Transverse colon (tissue), 4 donors: Measurements from ENCODE around the gene PHF21B. TPM values are rescaled to one million over a fixed set of nuclear protein-coding genes. Genes with fewer than 3 reads are reported as not detected.

Experiments used
- DNase-seq: peaks from one replicate; pipeline ENCODE4 v3.0.0-alpha.2; 2019
- H3K27ac ChIP-seq, 4 donors: fragments of 200-600 bp; sonication (generic); 2 replicates each; pipeline ENCODE4 v1.5.1; 2016 to 2018; ENCODE audit warnings: inconsistent platforms in 4 of 4
- H3K27me3 ChIP-seq: fragments of 200-600 bp; sonication (generic); 2 replicates; pipeline ENCODE4 v1.5.1; 2017; ENCODE audit warnings: inconsistent platforms
- H3K36me3 ChIP-seq, 4 donors: fragments of 200-600 bp; sonication (generic); 2 replicates each; pipeline ENCODE4 v1.5.1; 2017 to 2019; ENCODE audit warnings: inconsistent platforms in 4 of 4
- H3K4me1 ChIP-seq, 4 donors: fragments of 200-600 bp; sonication (generic); 2 replicates each; pipeline ENCODE4 v1.5.1; 2017 to 2020; ENCODE audit warnings: inconsistent platforms in 4 of 4
- H3K4me3 ChIP-seq, 4 donors: fragments of 200-600 bp; sonication (generic); 1 replicate in 1 of 4; 2 replicates in 3 of 4; pipeline versions ENCODE4 v1.5.1 to v1.6.1; 2017 to 2019; ENCODE audit warnings: inconsistent platforms in 4 of 4
- H3K9me3 ChIP-seq, 2 donors: fragments of 200-600 bp; sonication (generic); 2 replicates each; pipeline ENCODE4 v1.5.1; 2017 to 2019; ENCODE audit warnings: inconsistent platforms in 2 of 2
- CTCF ChIP-seq, 5 experiments: fragments of 200-600 bp in 3 of 5; fragments of 450-650 bp in 2 of 5; sonication (generic) in 3 of 5; IDR thresholded peaks; 1 replicate in 2 of 5; 2 replicates in 3 of 5; pipeline ENCODE4 v1.5.1; 2016 to 2017; ENCODE audit warnings: antibody characterized with exemption in 5 of 5, inconsistent platforms in 3 of 5, mild to moderate bottlenecking in 2 of 5, moderate library complexity in 1 of 5
- EP300 ChIP-seq: sonication (generic); formaldehyde crosslinking; IDR thresholded peaks from one replicate; pipeline ENCODE4 v1.6.1; 2017; ENCODE audit warnings: antibody characterized with exemption, low read depth
- POLR2A ChIP-seq: fragments of 450-650 bp; IDR thresholded peaks from one replicate; pipeline ENCODE4 v1.6.1; 2016; ENCODE audit warnings: antibody characterized with exemption, mild to moderate bottlenecking, moderate library complexity
- POLR2AphosphoS5 ChIP-seq, 3 donors: sonication (generic); formaldehyde crosslinking; IDR thresholded peaks; one replicate each; pipeline ENCODE4 v1.6.1; 2016; ENCODE audit warnings: antibody characterized with exemption in 3 of 3
- WGBS, 2 donors: methylation state at CpG; one replicate each; pipeline ENCODE4 v1.1.5; 2018; ENCODE audit warnings: low coverage in 1 of 2; 5-methylcytosine and 5-hydroxymethylcytosine counted together
- in situ Hi-C, 4 donors: fragments of 200-750 bp; cut with MboI; loops; one replicate each; pipeline versions ENCODE4 v1.15.0 to v1.15.1; 2017; ENCODE audit warnings: low sequenced_read_pairs in 3 of 4, low pct_ligation_motif_present in 1 of 4, low pct_unique_long_range_greater_than_20kb in 1 of 4
- intact Hi-C: fragments of 100-400 bp; cut with DNase I; formaldehyde crosslinking; loops from one replicate; pipeline ENCODE4 v1.15.1; 2023; ENCODE audit warnings: low total_unique reads
- total RNA-seq, 4 donors: library from RNA; depleted of rRNA; stranded (reverse); fragments of >200 nt; gene quantifications; one replicate each; pipeline ENCODE4 v1.1.0, GENCODE V29; 2016

The PHF21B gene
- total RNA-seq, 4 donors from 2014 or later: not detected

DNA sequence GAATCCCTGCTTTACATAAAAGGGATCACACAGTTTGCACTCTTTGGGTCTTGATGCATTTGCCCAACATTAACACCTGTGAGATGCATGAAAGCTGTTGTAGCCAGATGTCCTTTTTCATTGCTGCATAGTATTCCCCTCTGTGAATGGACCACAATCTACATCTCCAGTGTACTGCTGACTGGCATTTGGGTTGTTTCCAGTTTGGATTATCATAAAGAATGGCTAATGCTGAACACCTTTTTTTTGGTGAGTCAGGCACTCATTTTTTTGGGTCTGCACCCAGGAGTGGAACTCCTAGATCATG is 58.3 kb downstream of the PHF21B start:
- Histone ChIP-seq H3K27ac (no peak overlapping the region), H3K9me3 (peaks cover 0 to 3% of the 10 kb centered on the region in 2 donors), H3K27me3 (peaks cover 17% of the 10 kb centered on the region), H3K36me3 (no peaks in the 10 kb centered on the region), H3K4me1 (no peaks in the 10 kb centered on the region), H3K4me3 (no peak overlapping the region)
- intact Hi-C loops (no loop called here), in situ Hi-C loops (no loop called here)
- no peak for DNase-seq
- no peak for TF ChIP-seq POLR2AphosphoS5 (IDR thresholded peaks at IDR 0.05)
- TF ChIP-seq EP300: no peak
- TF ChIP-seq CTCF (IDR thresholded peaks at IDR 0.05): no peak
- TF ChIP-seq POLR2A: no peak

DNA sequence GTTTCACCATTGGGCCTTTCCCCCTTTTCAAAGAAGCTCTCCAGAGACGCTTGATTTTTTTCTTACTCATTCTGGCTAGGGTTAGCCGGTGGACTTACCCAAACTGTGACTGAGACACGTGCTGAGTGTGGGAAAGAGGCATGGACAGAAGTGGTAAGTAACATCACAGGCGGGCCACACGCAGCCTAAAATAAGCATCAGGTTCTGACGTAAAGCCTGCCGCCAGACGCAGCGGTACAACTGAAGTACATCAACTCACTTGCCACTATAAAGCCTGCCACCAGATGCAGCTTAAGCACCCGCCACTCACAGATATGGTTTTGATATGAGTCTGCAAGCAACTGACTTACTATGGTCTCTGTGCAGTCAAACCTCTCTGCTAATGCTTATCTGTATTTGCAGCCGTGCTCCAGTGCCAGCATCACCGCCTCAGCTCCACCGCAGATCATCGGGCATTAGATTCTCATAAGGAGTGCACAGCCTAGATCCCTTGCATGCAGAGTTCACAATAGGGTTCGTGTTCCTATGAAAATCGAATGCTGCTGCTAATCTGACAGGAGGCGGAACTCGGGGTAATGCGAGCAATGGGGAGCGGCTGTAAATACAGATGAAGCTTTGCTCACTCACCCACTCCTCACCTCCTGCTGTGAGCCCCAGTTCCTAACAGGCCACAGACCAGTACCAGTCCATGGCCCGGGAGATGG is 58.8 kb downstream of the PHF21B start:
- WGBS, 2 donors: 74 to 85% methylated on average over 4 to 21 of the region's 21 CpGs
- no peak for TF ChIP-seq EP300
- TF ChIP-seq POLR2A: no peak
- no peak for TF ChIP-seq CTCF (IDR thresholded peaks at IDR 0.05)
- no peak for TF ChIP-seq POLR2AphosphoS5 (IDR thresholded peaks at IDR 0.05)
- no peaks in the 10 kb centered on the region for H3K4me1 ChIP-seq
- DNase-seq: no peak
- H3K4me3 ChIP-seq: no peak overlapping the region
- H3K36me3 ChIP-seq: no peaks in the 10 kb centered on the region
- no peak overlapping the region for H3K27ac ChIP-seq
- H3K9me3 ChIP-seq: peaks cover 0 to 3% of the 10 kb centered on the region in 2 donors
- in situ Hi-C loops: no loop called here
- H3K27me3 ChIP-seq: peaks cover 17% of the 10 kb centered on the region
- intact Hi-C loops: no loop called here

DNA sequence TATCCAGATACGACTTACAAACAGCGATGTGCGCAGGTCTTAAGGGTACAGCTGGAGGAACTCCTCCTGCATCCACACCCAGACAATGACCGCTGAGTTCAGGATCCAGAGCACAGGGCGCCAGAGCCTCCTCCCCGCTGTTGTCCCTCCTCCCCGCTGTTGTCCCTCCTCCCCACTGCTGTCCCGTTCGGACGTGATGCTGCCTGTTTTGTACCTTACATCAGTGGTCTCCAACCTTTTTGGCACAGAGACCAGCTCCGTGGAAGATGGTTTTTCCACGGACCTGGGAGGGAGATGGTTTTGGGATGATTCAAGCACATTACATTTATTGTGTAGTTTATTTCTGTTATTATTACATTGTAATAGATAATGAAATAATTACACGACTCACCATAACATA is 62.0 kb downstream of the PHF21B start:
- no peak for TF ChIP-seq POLR2AphosphoS5 (IDR thresholded peaks at IDR 0.05)
- TF ChIP-seq POLR2A: no peak
- TF ChIP-seq CTCF (IDR thresholded peaks at IDR 0.05): no peak
- TF ChIP-seq EP300: no peak
- no peak overlapping the region for H3K4me3 ChIP-seq
- H3K9me3 ChIP-seq: peaks cover 0 to 3% of the 10 kb centered on the region in 2 donors
- peaks cover 5% of the 10 kb centered on the region for H3K27me3 ChIP-seq
- H3K27ac ChIP-seq: no peak overlapping the region
- DNase-seq: no peak
- no peaks in the 10 kb centered on the region for H3K36me3 ChIP-seq
- in situ Hi-C loops: no loop called here
- no peaks in the 10 kb centered on the region for H3K4me1 ChIP-seq
- WGBS, 2 donors: 75 to 77% methylated on average over 12 to 13 of the region's 13 CpGs
- intact Hi-C loops: no loop called here

DNA sequence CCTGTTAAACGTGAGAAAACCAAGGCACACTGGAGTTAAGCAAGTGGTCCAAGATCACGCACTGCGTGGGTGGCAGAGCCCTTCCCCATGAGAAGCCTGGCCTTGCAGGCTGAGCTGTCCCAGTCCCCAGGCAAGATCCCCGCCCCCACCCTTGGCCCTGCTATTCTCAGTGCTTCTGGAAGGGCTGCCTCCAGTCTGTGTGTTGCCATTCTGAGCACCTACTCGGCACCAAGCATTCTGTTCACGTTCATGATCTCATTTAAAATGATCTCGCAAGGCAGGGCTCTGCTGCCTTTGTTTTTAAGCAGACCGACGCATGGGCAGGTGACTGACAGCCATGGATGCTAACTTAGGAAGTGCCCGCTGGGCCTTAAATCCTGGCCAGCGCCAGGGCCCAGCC is 62.8 kb downstream of the PHF21B start:
- no peak for TF ChIP-seq EP300
- TF ChIP-seq POLR2AphosphoS5 (IDR thresholded peaks at IDR 0.05): no peak
- TF ChIP-seq POLR2A: no peak
- no peak for TF ChIP-seq CTCF (IDR thresholded peaks at IDR 0.05)
- no peaks in the 10 kb centered on the region for H3K36me3 ChIP-seq
- intact Hi-C loops (no loop called here), in situ Hi-C loops (no loop called here)
- H3K4me1 ChIP-seq: no peaks in the 10 kb centered on the region
- peaks cover 0 to 3% of the 10 kb centered on the region in 2 donors for H3K9me3 ChIP-seq
- H3K27ac ChIP-seq: no peak overlapping the region
- no peak for DNase-seq
- WGBS, 2 donors: 83% methylated on average over 11 of the region's 11 CpGs; no CpG with 5 or more reads in 1 of the 2 donors
- H3K4me3 ChIP-seq: no peak overlapping the region
- no peaks in the 10 kb centered on the region for H3K27me3 ChIP-seq
